Heart left ventricle (tissue), 16 donors: ENCODE data around the gene SCYGR2. TPM values are rescaled to one million over a fixed set of nuclear protein-coding genes. Genes with fewer than 3 reads are reported as not detected.

Source experiments
- ATAC-seq, 4 donors: fragments of 200-7000 bp; cut with Tn5 transposase; one replicate each; pipeline ENCODE4 v1.9.1; 2020 to 2022; ENCODE audit warnings: moderate library complexity in 4 of 4, mild to moderate bottlenecking in 3 of 4, moderate number of reproducible peaks in 1 of 4
- DNase-seq, 5 donors: peaks; one replicate each; pipeline ENCODE4 v3.0.0-alpha.2; 2020
- H3K27ac ChIP-seq, 12 donors: fragments of 200-600 bp; sonication (generic) in 4 of 12; one replicate each; pipeline versions ENCODE4 v1.5.0 to v1.8.0; 2016 to 2022; ENCODE audit warnings: mild to moderate bottlenecking in 2 of 12
- H3K27me3 ChIP-seq, 9 donors: fragments of 200-600 bp; sonication (generic) in 2 of 9; one replicate each; pipeline versions ENCODE4 v1.5.1 to v1.8.0; 2016 to 2022; ENCODE audit warnings: mild to moderate bottlenecking in 3 of 9
- H3K36me3 ChIP-seq, 9 donors: fragments of 200-600 bp; sonication (generic) in 2 of 9; one replicate each; pipeline versions ENCODE4 v1.5.0 to v1.8.0; 2018 to 2022; ENCODE audit warnings: mild to moderate bottlenecking in 2 of 9
- H3K4me1 ChIP-seq, 12 donors: fragments of 200-600 bp; sonication (generic) in 4 of 12; one replicate each; pipeline versions ENCODE4 v1.5.0 to v1.8.0; 2016 to 2022; ENCODE audit warnings: mild to moderate bottlenecking in 3 of 12
- H3K4me3 ChIP-seq, 12 donors: fragments of 200-600 bp; sonication (generic) in 4 of 12; one replicate each; pipeline versions ENCODE4 v1.5.0 to v1.8.0; 2017 to 2022; ENCODE audit warnings: mild to moderate bottlenecking in 9 of 12, moderate library complexity in 4 of 12
- H3K9me3 ChIP-seq, 12 donors: fragments of 200-600 bp; sonication (generic) in 4 of 12; one replicate each; pipeline versions ENCODE4 v1.5.0 to v1.8.0; 2016 to 2022; ENCODE audit warnings: mild to moderate bottlenecking in 1 of 12
- CTCF ChIP-seq, 12 donors: fragments of 200-600 bp; sonication (generic) in 4 of 12; IDR thresholded peaks; one replicate each; pipeline versions ENCODE4 v1.5.0 to v1.8.0; 2018 to 2022; ENCODE audit warnings: antibody characterized with exemption in 12 of 12, mild to moderate bottlenecking in 5 of 12
- POLR2A ChIP-seq, 2 donors: fragments of 450-650 bp; IDR thresholded peaks; one replicate each; pipeline ENCODE4 v1.6.1; 2017; ENCODE audit warnings: antibody characterized with exemption in 2 of 2, mild to moderate bottlenecking in 2 of 2, moderate library complexity in 2 of 2
- WGBS, 4 donors: extraction: QIAGEN DNeasy Blood & Tissue Kit in 2 of 4; methylation state at CpG; one replicate each; pipeline versions ENCODE4 v1.1.5 to v1.1.7; 2013 to 2018; 5-methylcytosine and 5-hydroxymethylcytosine counted together
- intact Hi-C, 10 donors: fragments of 100-400 bp; cut with DNase I; formaldehyde crosslinking; loops; one replicate each; pipeline versions ENCODE4 v1.11.1 to v1.14.2; 2022
- polyA plus RNA-seq, 2 donors: library from polyadenylated mRNA; stranded (reverse); fragments of 200-250 nt; gene quantifications; one replicate each; pipeline ENCODE4 v1.2.3, GENCODE V29; 2013
- total RNA-seq, 9 donors: library from RNA; depleted of rRNA in 2 of 9; stranded (reverse); fragments of >200 nt in 2 of 9; fragmentation: NEBNext Ultra II Directional in 3 of 9; extraction: Animal tissue kit (Norgen Biotek cat#: 25700) in 3 of 9; gene quantifications; one replicate each; pipeline versions ENCODE4 v1.1.0 to v1.2.4, GENCODE V29; 2016 to 2023
- donor health status: ischemic (EF 13 %, LVEDD 7.1; RV severe dilation, severe dysfunction).
- donor health status: healthy with polysubstance abuse.
- donor health status: DM: no; HTN: yes; CAD: no.
- donor health status: DM: no; HTN: no; CAD: no.
- donor health status: ischemic (EF 25% LVEDD 6.9; RV normal size, moderate dysfunction).
- donor health status: ischemic (EF 25% LVEDD 5.7; RV mildly dilated, moderate dysfunction).
- donor health status: healthy.
- donor health status: DM: yes; HTN: yes; CAD: no.
- donor health status: ischemic (EF 35%, LVEDD 5.7; RV mildly dilated, moderate dysfunction).
- donor health status: nonischemic (EF 11% LVEDD 7.7; RV severe dilation, severe dysfunction).
- donor health status: DM: yes; HTN: yes; CAD: no.
- donor health status: PGD.
- donor health status: ischemic (EF 29% LVEDD 5.4; RV normal size, mild dysfunction).
- donor health status: nonischemic (EF 23%, LVEDD 6.1; RV moderate dilation, normal function).

SCYGR2 gene
- total and polyA plus RNA-seq, 11 donors: not detected

- Histone ChIP-seq H3K36me3 (no peaks in the 10 kb centered on the region), H3K27me3 (peaks cover 0 to 19% (median 0%) of the 10 kb centered on the region in 9 donors), H3K4me3 (no peak overlapping the region), H3K9me3 (no peaks in the 10 kb centered on the region), H3K4me1 (no peaks in the 10 kb centered on the region), H3K27ac (no peak overlapping the region)
- intact Hi-C loops: no loop called here
- no peak for ATAC-seq
- TF ChIP-seq POLR2A (IDR thresholded peaks at IDR 0.05) (no peak), CTCF (IDR thresholded peaks at IDR 0.05) (no peak)
- no peak for DNase-seq
- 80 to 83% (median 83%) methylated on average over 6 of the region's 6 CpGs for WGBS, 4 donors
Observed at GRCh38 chr2:227632827-227633226, 34.1 kb downstream of the SCYGR2 start.

GRCh38 chr2:227634201-227634600 lies 35.5 kb downstream of the SCYGR2 start:
- intact Hi-C loops: no loop called here
- no peak for TF ChIP-seq POLR2A (IDR thresholded peaks at IDR 0.05)
- no peak for TF ChIP-seq CTCF (IDR thresholded peaks at IDR 0.05)
- WGBS, 4 donors: 64 to 72% (median 70%) methylated on average over 3 of the region's 3 CpGs

GRCh38 chr2:227642656-227643055 lies 44.0 kb downstream of the SCYGR2 start:
- H3K9me3 ChIP-seq: no peaks in the 10 kb centered on the region
- no peak overlapping the region for H3K4me3 ChIP-seq
- H3K36me3 ChIP-seq: no peaks in the 10 kb centered on the region
- no peak for DNase-seq
- H3K27me3 ChIP-seq: no peaks in the 10 kb centered on the region
- ATAC-seq: no peak
- WGBS, 4 donors: 7 to 10% (median 9%) methylated on average over 2 of the region's 2 CpGs
- no peaks in the 10 kb centered on the region for H3K4me1 ChIP-seq
- intact Hi-C loops: no loop called here
- no peak overlapping the region for H3K27ac ChIP-seq
- TF ChIP-seq POLR2A (IDR thresholded peaks at IDR 0.05) (no peak), CTCF (IDR thresholded peaks at IDR 0.05) (no peak)

More at GRCh38 chr2:227634201-227634600, 35.5 kb downstream of the SCYGR2 start:
- ATAC-seq: no peak
- no peaks in the 10 kb centered on the region for H3K36me3 ChIP-seq
- peaks cover 0 to 16% (median 0%) of the 10 kb centered on the region in 9 donors for H3K27me3 ChIP-seq
- no peak for DNase-seq
- H3K4me3 ChIP-seq: no peak overlapping the region
- no peaks in the 10 kb centered on the region for H3K4me1 ChIP-seq
- H3K9me3 ChIP-seq: no peaks in the 10 kb centered on the region
- no peak overlapping the region for H3K27ac ChIP-seq

- no peak for DNase-seq
- Histone ChIP-seq H3K4me3 (no peak overlapping the region), H3K27me3 (no peaks in the 10 kb centered on the region), H3K36me3 (no peaks in the 10 kb centered on the region), H3K27ac (no peak overlapping the region), H3K9me3 (no peaks in the 10 kb centered on the region), H3K4me1 (no peaks in the 10 kb centered on the region)
- intact Hi-C loops: no loop called here
- 84 to 92% (median 88%) methylated on average over 5 of the region's 5 CpGs for WGBS, 4 donors
- ATAC-seq: no peak
- TF ChIP-seq CTCF (IDR thresholded peaks at IDR 0.05) (no peak), POLR2A (IDR thresholded peaks at IDR 0.05) (no peak)
Observed at GRCh38 chr2:227643990-227644551, 45.4 kb downstream of the SCYGR2 start.

Other genes starting within 250 kb of the SCYGR2 start
- not detected for gene TM4SF20, start 219.6 kb upstream of the SCYGR2 start, total RNA-seq
- gene TM4SF20, start 219.6 kb upstream of the SCYGR2 start, polyA plus RNA-seq: not detected
- gene SCYGR1, start 210.9 kb upstream of the SCYGR2 start, total RNA-seq: not detected
- not detected for gene SCYGR1, start 210.9 kb upstream of the SCYGR2 start, polyA plus RNA-seq
- gene AGFG1, start 126.7 kb upstream of the SCYGR2 start, total RNA-seq: 10 to 100 TPM; 48.4 to 92.1 (median 60.0) TPM
- 10 to 100 TPM; 12.0 to 63.6 TPM for gene AGFG1, start 126.7 kb upstream of the SCYGR2 start, polyA plus RNA-seq
- not detected for gene SCYGR3, start 15.9 kb downstream of the SCYGR2 start, total RNA-seq
- not detected for gene SCYGR3, start 15.9 kb downstream of the SCYGR2 start, polyA plus RNA-seq
- not detected for gene SCYGR4, start 18.6 kb downstream of the SCYGR2 start, total RNA-seq
- gene SCYGR4, start 18.6 kb downstream of the SCYGR2 start, polyA plus RNA-seq: not detected
- not detected for gene SCYGR5, start 67.9 kb downstream of the SCYGR2 start, total RNA-seq
- gene SCYGR5, start 67.9 kb downstream of the SCYGR2 start, polyA plus RNA-seq: not detected
- 10 to 100 TPM in 1 of 9 donors, 1 to 10 TPM in 2, under 1 TPM in 5, not detected in 1; 0.05 to 14.0 (median 0.78) TPM for gene SLC19A3, start 119.1 kb downstream of the SCYGR2 start, total RNA-seq
- under 1 TPM; 0.40 to 0.91 TPM for gene SLC19A3, start 119.1 kb downstream of the SCYGR2 start, polyA plus RNA-seq
- gene SCYGR6, start 125.9 kb downstream of the SCYGR2 start, total RNA-seq: not detected
- not detected for gene SCYGR6, start 125.9 kb downstream of the SCYGR2 start, polyA plus RNA-seq
- gene SCYGR7, start 129.4 kb downstream of the SCYGR2 start, total RNA-seq: not detected
- gene SCYGR7, start 129.4 kb downstream of the SCYGR2 start, polyA plus RNA-seq: not detected
- gene SCYGR8, start 147.0 kb downstream of the SCYGR2 start, total RNA-seq: not detected
- gene SCYGR8, start 147.0 kb downstream of the SCYGR2 start, polyA plus RNA-seq: not detected
- gene CCL20, start 214.9 kb downstream of the SCYGR2 start, total RNA-seq: under 1 TPM in 1 of 9 donors, not detected in 8; 0.48 TPM
- gene CCL20, start 214.9 kb downstream of the SCYGR2 start, polyA plus RNA-seq: 1 to 10 TPM in 1 of 2 donors, not detected in 1; 1.1 TPM